HCT116 (cell line): ENCODE data around the gene IGFBP2. TPM values are rescaled to one million over a fixed set of nuclear protein-coding genes. Genes with fewer than 3 reads are reported as not detected.

Experiments
- ATAC-seq: fragments of 200-7000 bp; cut with Tn5 transposase; 2 replicates; pipeline ENCODE4 v1.9.1; 2020; ENCODE audit warnings: mild to moderate bottlenecking, moderate library complexity
- BruUV-seq: library from RNA; stranded (reverse); fragments of 400-500 nt; replicated peaks from 2 replicates; lab custom pipeline; 2021; lab: Mats Ljungman, UMichigan
- CTCF ChIA-PET: fragments of 300-600 bp; sonication (Branson Sonifier 250); formaldehyde crosslinking; loops from one replicate; lab custom pipeline; 2021; ENCODE audit warnings: antibody characterized with exemption; lab: Charles Lee
- POLR2A ChIA-PET: fragments of 300-600, 350-600 bp; sonication (Branson Sonifier 250); formaldehyde crosslinking; loops from one replicate; lab custom pipeline; 2021; ENCODE audit warnings: antibody characterized with exemption; lab: Charles Lee
- RAD21 ChIA-PET, 2 experiments: fragments of 300-600 bp; sonication (Branson Sonifier 250); formaldehyde crosslinking; loops; one replicate each; lab custom pipeline; 2023; ENCODE audit warnings: low total read pairs in 2 of 2; ENCODE audit not compliant: uncharacterized antibody in 2 of 2, unreplicated experiment in 2 of 2, low non-redundant PET in 1 of 2; lab: Charles Lee
- DNase-seq: peaks from one replicate; pipeline ENCODE4 v3.0.0-alpha.2; 2010; ENCODE audit warnings: low read depth, low spot score
- H2AFZ ChIP-seq: fragments of 200-600 bp; shearing (Covaris generic), sonication (generic); 2 replicates; pipeline ENCODE4 v1.6.1; 2017; ENCODE audit warnings: low read depth, mixed run types, mixed read lengths, antibody characterized with exemption, low read length; ENCODE audit not compliant: poor library complexity, severe bottlenecking
- H3K27ac ChIP-seq: 2 replicates; pipeline ENCODE4 v1.5.1; 2012; ENCODE audit warnings: low read depth, low read length
- H3K27me3 ChIP-seq: fragments of 200-600 bp; sonication (generic); 2 replicates; pipeline ENCODE4 v1.6.1; 2016; ENCODE audit warnings: mixed run types, low read length, mixed read lengths; ENCODE audit not compliant: insufficient read depth
- H3K36me3 ChIP-seq, 2 experiments: fragments of 200-500 bp in 1 of 2; fragments of 200-600 bp in 1 of 2; sonication (Bioruptor generic) in 1 of 2; sonication (generic) in 1 of 2; 2 replicates each; pipeline versions ENCODE4 v1.5.1 to v1.6.1; 2014 to 2016; ENCODE audit warnings: low read length in 2 of 2, inconsistent platforms in 1 of 2, mixed read lengths in 1 of 2, mixed run types in 1 of 2; ENCODE audit not compliant: insufficient read depth in 2 of 2, control insufficient read depth in 1 of 2
- H3K4me1 ChIP-seq, 2 experiments: fragments of 200-600 bp in 1 of 2; sonication (generic) in 1 of 2; 2 replicates each; pipeline versions ENCODE4 v1.5.1 to v1.6.1; 2012 to 2017; ENCODE audit warnings: low read length in 2 of 2, inconsistent platforms in 1 of 2, mild to moderate bottlenecking in 1 of 2, mixed read lengths in 1 of 2, mixed run types in 1 of 2, moderate library complexity in 1 of 2; ENCODE audit not compliant: insufficient read depth in 2 of 2, control insufficient read depth in 1 of 2
- H3K4me2 ChIP-seq: fragments of 200-600 bp; sonication (generic); 2 replicates; pipeline ENCODE4 v1.6.1; 2017; ENCODE audit warnings: mixed run types, low read length, mixed read lengths
- H3K4me3 ChIP-seq, 2 experiments: fragments of 200-600 bp in 1 of 2; sonication (generic) in 1 of 2; replicated peaks in 1 of 2; 2 replicates each; pipeline ENCODE4 v1.5.1; 2011 to 2016; ENCODE audit warnings: low read length in 2 of 2, control low read depth in 1 of 2, low read depth in 1 of 2, mild to moderate bottlenecking in 1 of 2, mixed read lengths in 1 of 2, mixed run types in 1 of 2
- H3K79me2 ChIP-seq: fragments of 200-600 bp; sonication (generic); 2 replicates; pipeline ENCODE4 v1.6.1; 2017; ENCODE audit warnings: mild to moderate bottlenecking, mixed run types, low read length, moderate library complexity, mixed read lengths; ENCODE audit not compliant: insufficient read depth
- H3K9ac ChIP-seq: fragments of 200-600 bp; sonication (generic); 2 replicates; pipeline ENCODE4 v1.6.1; 2016; ENCODE audit warnings: low read length, mixed read lengths
- H3K9me2 ChIP-seq: fragments of 200-600 bp; sonication (generic), shearing (Covaris generic); 2 replicates; pipeline ENCODE4 v1.6.1; 2017; ENCODE audit warnings: mixed run types, mild to moderate bottlenecking, moderate library complexity; ENCODE audit not compliant: insufficient read depth
- H3K9me3 ChIP-seq, 2 experiments: fragments of 200-500 bp in 1 of 2; fragments of 200-600 bp in 1 of 2; sonication (Bioruptor generic) in 1 of 2; sonication (generic) in 1 of 2; 2 replicates each; pipeline ENCODE4 v1.6.1; 2014 to 2017; ENCODE audit warnings: low read length in 2 of 2, mixed read lengths in 2 of 2, inconsistent platforms in 1 of 2, low read depth in 1 of 2, mild to moderate bottlenecking in 1 of 2, mixed run types in 1 of 2, moderate library complexity in 1 of 2; ENCODE audit not compliant: control insufficient read depth in 1 of 2, insufficient read depth in 1 of 2
- H4K20me1 ChIP-seq: fragments of 200-600 bp; sonication (generic), shearing (Covaris generic); 2 replicates; pipeline ENCODE4 v1.6.1; 2017; ENCODE audit warnings: mixed run types, mild to moderate bottlenecking, moderate library complexity; ENCODE audit not compliant: insufficient read depth
- CBX3 ChIP-seq: IDR thresholded peaks from 2 replicates; pipeline ENCODE4 v1.6.1; 2012; ENCODE audit warnings: low read depth
- EGR1 ChIP-seq: IDR thresholded peaks from 2 replicates; pipeline ENCODE4 v1.6.1; 2012; ENCODE audit warnings: low read depth
- ELF1 ChIP-seq: IDR thresholded peaks from 2 replicates; pipeline ENCODE4 v1.6.1; 2012; ENCODE audit warnings: low read depth, borderline replicate concordance
- EZH2 ChIP-seq: fragments of 200-600 bp; sonication (generic); IDR thresholded peaks from 2 replicates; pipeline ENCODE4 v1.6.1; 2017; ENCODE audit warnings: antibody characterized with exemption, mixed run types
- EZH2phosphoT487 ChIP-seq: fragments of 200-600 bp; IDR thresholded peaks from 2 replicates; pipeline ENCODE4 v1.6.1; 2018; ENCODE audit warnings: antibody characterized with exemption, borderline replicate concordance
- JUND ChIP-seq: IDR thresholded peaks from 2 replicates; pipeline ENCODE4 v1.6.1; 2012
- MAX ChIP-seq: IDR thresholded peaks from 2 replicates; pipeline ENCODE4 v1.6.1; 2012
- POLR2A ChIP-seq: IDR thresholded peaks from 2 replicates; pipeline ENCODE4 v1.7.0; 2011; ENCODE audit warnings: borderline replicate concordance; ENCODE audit not compliant: insufficient read depth, insufficient read length; ENCODE audit errors: extremely low read depth
- POLR2AphosphoS5 ChIP-seq: IDR thresholded peaks from 2 replicates; pipeline ENCODE4 v1.6.1; 2011; ENCODE audit warnings: mild to moderate bottlenecking, low read depth, low read length, moderate library complexity
- RAD21 ChIP-seq: IDR thresholded peaks from 2 replicates; pipeline ENCODE4 v1.6.1; 2012; ENCODE audit warnings: low read depth, mild to moderate bottlenecking
- SP1 ChIP-seq: IDR thresholded peaks from 2 replicates; pipeline ENCODE4 v1.6.1; 2012; ENCODE audit warnings: low read depth
- SRF ChIP-seq: IDR thresholded peaks from 2 replicates; pipeline ENCODE4 v1.6.1; 2012; ENCODE audit warnings: low read depth
- ZFX ChIP-seq: fragments of 450-650 bp; IDR thresholded peaks from 2 replicates; pipeline ENCODE4 v1.6.1; 2017
- ZNF274 ChIP-seq: fragments of 200-500 bp; sonication (Bioruptor generic); IDR thresholded peaks from 2 replicates; pipeline ENCODE4 v1.6.1; 2014; ENCODE audit warnings: mild to moderate bottlenecking, low read depth, low read length, inconsistent platforms
- intact Hi-C: fragments of 100-400 bp; cut with micrococcal nuclease; formaldehyde crosslinking; loops from 2 replicates; pipeline ENCODE4 v1.10.0; 2022
- total RNA-seq: library from RNA; stranded (reverse); gene quantifications from one replicate; pipeline ENCODE4 v1.2.1, GENCODE V29; 2021; ENCODE audit not compliant: unreplicated experiment
- TF ChIP-seq, protein P1 (sequence below): IDR thresholded peaks from 2 replicates; pipeline ENCODE4 v1.6.1; 2012; ENCODE audit warnings: low read depth

Gene IGFBP2
- total RNA-seq, 1 experiment from 2014 or later = 143 TPM

- ChIA-PET POLR2A (no interaction called here), RAD21 (no interaction called here)
These were observed 44.1 kb upstream of the IGFBP2 start for GRCh38 chr2:216588861-216589710.

More at GRCh38 chr2:216588861-216589710, 44.1 kb upstream of the IGFBP2 start:
- intact Hi-C loops = no loop called here
- H2AFZ ChIP-seq = no peak overlapping the region
- H3K4me2 ChIP-seq = no peak overlapping the region
- BruUV-seq = no TSS peak
- TF ChIP-seq EZH2 (no peak), JUND (no peak), EZH2phosphoT487 (no peak), POLR2A (no peak), ZFX (no peak), ZNF274 (no peak), MAX (no peak), SP1 (no peak), RAD21 (no peak), CBX3 (no peak), SRF (no peak), EGR1 (no peak), POLR2AphosphoS5 (no peak), ELF1 (no peak)
- TF ChIP-seq, protein P1, sequence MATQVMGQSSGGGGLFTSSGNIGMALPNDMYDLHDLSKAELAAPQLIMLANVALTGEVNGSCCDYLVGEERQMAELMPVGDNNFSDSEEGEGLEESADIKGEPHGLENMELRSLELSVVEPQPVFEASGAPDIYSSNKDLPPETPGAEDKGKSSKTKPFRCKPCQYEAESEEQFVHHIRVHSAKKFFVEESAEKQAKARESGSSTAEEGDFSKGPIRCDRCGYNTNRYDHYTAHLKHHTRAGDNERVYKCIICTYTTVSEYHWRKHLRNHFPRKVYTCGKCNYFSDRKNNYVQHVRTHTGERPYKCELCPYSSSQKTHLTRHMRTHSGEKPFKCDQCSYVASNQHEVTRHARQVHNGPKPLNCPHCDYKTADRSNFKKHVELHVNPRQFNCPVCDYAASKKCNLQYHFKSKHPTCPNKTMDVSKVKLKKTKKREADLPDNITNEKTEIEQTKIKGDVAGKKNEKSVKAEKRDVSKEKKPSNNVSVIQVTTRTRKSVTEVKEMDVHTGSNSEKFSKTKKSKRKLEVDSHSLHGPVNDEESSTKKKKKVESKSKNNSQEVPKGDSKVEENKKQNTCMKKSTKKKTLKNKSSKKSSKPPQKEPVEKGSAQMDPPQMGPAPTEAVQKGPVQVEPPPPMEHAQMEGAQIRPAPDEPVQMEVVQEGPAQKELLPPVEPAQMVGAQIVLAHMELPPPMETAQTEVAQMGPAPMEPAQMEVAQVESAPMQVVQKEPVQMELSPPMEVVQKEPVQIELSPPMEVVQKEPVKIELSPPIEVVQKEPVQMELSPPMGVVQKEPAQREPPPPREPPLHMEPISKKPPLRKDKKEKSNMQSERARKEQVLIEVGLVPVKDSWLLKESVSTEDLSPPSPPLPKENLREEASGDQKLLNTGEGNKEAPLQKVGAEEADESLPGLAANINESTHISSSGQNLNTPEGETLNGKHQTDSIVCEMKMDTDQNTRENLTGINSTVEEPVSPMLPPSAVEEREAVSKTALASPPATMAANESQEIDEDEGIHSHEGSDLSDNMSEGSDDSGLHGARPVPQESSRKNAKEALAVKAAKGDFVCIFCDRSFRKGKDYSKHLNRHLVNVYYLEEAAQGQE = no peak
- no peak overlapping the region for H3K4me3 ChIP-seq
- no peaks in the 10 kb centered on the region for H4K20me1 ChIP-seq
- peaks cover 0 to 4% of the 10 kb centered on the region in 2 experiments; a peak in 1 of 4 replicates for H3K4me1 ChIP-seq
- ATAC-seq = no peak
- H3K9me3 ChIP-seq = no peaks in the 10 kb centered on the region
- 0 out of 2 replicates have a peak, but pooled peaks cover 3% of the 10 kb centered on the region for H3K27me3 ChIP-seq
- DNase-seq = no peak
- no peaks in the 10 kb centered on the region for H3K79me2 ChIP-seq
- no peaks in the 10 kb centered on the region for H3K36me3 ChIP-seq
- CTCF ChIA-PET = no interaction called here
- H3K9me2 ChIP-seq = no peaks in the 10 kb centered on the region
- H3K27ac ChIP-seq = no peak overlapping the region
- H3K9ac ChIP-seq = no peak overlapping the region
